HG03558 (cell line): ENCODE data around the gene NF1.
"Not testable (repeated sequence)": the region's sequence is repeated elsewhere in the genome, so short reads cannot be mapped to it uniquely, and the experiment has no call there.

Experiments
- ATAC-seq: cut with Tn5 transposase; IDR thresholded peaks from one replicate; pipeline ENCODE4 v1.9.1; 2021; ENCODE audit warnings: moderate number of reproducible peaks; ENCODE audit not compliant: unreplicated experiment; ENCODE audit errors: extremely low read depth

The NF1 gene

DNA sequence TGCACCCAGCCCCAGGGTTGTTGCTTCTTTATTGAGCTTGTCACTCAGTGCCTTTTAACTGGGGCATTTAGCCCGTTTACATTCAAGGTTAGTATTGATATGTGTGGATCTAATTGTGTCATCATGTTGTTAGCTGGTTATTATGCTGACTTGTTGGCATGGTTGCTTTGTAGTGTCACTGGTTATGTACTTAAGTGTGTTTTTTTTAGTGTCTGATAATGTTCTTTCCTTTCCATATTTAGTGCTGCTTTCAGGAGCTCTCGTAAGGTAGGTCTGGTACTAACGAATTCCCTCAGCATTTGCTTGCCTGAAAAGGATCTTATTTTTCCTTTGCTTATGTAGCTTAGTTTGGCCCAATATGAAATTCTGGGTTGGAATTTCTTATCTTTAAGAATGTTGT lies 33.5 kb downstream of the NF1 start:
- no peak for ATAC-seq

DNA sequence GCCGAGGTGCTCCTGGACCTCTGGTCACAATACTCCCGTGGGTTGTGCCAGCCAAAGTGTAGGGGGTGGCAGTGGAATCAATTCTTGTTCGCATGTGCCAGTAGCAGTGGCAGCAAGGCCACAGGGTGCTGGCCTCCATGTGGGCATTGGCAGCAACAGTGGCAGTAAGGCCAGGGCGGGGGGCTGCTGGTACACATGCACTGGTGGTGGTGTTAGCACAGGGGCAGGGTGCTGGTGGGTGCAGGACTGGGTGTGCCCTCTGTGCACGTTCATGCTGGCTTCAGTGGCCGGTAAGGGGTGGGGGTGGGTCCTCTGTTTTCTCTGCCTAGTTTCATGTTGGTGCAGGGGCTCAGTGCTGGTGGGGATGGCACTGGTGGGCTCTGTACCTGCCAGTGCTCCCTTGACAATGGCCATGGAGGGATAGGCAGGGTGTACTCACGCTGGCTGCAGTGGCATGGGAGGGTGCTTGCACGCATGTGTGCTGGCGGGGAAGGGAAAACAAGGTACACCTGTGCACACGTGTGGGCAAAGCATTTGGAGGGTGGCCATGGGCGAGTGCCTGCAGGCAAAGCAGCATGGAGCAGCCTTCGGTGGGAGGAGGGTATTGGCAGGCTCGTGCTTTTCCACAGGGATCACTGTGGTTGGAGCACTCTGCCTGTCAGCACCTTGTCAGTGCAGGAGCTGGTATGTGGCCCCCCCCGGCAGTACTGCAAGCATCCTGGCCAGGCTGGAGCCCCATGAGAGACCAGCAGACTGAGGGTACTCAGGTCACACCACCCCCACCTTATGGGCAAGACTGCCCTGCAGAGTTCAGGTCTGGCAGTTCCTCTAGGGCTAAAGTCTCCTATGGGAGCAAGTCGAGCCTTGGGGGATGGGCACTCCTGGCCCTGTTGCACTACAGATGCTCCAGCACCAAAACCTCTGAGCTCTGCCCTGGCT lies 35.8 kb downstream of the NF1 start:
- no peak for ATAC-seq

DNA sequence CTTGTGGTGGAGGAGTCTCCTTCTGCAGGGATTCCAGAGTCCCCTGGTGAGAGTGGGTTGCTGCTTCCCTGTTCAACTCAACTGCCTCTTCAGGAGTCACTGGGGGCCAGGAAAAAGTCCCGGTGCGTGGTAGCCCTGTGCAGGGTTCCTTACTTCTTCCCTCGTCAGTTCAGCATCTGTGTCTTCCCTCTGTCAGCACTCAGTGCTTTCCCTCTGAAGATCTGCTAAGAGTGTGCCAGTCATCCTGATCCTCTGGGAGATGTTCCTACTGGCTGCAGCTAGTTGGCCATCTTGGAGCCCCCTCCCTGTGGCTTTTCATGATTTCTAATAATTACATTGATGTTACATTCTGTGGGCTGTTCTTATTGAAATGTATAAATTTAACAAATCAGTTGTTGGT lies 36.5 kb downstream of the NF1 start:
- no peak for ATAC-seq

GRCh38 chr17:31132977-31133376 lies 38.2 kb downstream of the NF1 start:
- ATAC-seq = no peak

DNA sequence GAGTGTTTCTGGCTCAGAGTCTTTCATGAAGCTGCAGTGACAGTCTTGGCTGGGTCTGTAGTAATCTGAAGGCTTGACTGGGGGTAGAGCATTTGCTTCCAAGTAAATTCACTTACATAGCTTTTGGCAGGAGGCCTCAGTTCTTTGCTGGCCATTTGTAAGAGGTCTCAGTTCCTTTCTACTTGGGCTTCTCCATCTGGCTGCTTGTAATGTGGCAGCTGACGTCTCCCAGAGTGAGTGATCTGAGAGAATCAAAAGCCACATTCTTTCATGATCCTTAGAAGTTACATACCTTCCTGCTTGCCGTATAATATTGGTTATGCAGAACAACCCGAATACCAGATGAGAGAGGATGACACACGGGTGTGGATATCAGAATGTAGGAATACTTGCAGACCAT lies 39.8 kb downstream of the NF1 start:
- ATAC-seq = no peak

DNA sequence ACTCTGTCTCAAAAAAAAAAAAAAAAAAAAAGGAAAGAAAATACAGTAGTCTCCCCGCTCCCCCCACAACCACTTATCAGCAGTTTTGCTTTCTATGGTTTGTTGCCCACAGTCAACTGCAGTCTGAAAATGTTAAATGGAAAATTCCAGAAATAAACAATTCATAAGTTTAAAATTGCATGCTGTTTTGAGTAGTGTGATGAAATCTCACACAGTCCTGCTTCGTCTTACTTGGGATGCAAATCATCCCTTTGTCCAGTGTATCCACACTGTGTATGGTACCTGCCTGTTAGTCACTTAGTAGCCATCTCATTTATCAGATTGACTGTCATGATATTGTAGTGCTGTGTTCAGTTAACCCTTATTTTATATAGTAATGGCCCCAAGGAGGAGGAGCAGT lies 41.5 kb downstream of the NF1 start:
- no peak for ATAC-seq

DNA sequence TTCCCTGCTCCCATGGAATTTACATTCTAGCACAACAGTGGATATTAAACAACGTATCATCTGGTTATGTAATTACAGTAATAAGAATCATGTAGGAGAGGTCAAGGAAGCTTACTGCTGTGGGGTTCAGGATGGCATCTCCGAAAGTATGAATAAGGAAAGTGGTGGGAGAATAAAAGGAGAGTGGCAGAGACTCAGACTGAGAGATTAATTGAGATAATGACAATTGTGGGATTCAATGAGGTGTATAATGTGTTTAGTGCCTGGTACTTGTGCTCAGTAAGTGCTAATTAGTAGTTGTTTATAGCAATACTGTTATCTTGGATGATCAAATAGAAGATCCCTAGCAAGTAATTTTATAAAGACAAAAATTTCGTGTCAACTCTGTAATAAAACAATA lies 45.3 kb downstream of the NF1 start:
- ATAC-seq = no peak

DNA sequence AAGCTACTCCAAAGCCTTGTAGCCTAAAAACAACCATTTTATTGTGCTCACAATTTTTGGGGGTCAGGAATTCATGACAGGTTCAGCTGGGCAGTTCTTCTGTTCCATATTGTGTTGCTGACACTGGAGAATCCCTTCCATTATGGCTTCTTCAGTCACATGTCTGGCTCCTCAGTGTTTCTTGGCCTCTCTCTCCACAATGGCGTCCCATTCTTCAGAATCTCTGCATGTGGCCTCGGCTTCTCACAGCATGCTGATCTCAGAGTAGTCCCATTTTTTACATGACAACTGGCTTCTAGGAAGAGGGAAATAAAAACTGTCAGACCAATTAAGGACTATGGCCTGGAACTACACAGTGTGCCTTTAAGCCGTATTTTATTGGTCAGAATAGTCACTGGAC lies 49.7 kb downstream of the NF1 start:
- no peak for ATAC-seq

- ATAC-seq = no peak
Observed at GRCh38 chr17:31144836-31145235, 50.1 kb downstream of the NF1 start.

- no peak for ATAC-seq
Observed at GRCh38 chr17:31147507-31148202, 52.9 kb downstream of the NF1 start.

DNA sequence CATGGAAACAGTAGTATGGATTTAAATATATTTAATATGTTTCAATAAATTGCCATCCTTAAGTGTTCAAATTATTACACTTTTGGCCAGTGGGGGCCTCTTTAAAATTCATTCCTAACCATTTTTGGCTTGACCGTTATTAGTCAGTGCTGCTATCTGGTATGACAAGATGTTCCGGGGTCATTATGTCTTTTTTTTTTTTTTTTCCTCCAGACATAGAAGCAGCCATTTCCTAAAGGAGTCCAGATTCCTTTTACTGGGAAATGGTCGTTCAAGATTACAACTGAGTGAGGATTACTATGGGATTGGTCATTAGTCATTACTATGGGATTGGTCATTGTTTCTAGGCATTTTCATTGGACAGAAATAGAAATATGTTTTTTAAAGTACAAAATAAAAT lies 53.4 kb downstream of the NF1 start:
- no peak for ATAC-seq

- no peak for ATAC-seq
Observed at GRCh38 chr17:31152271-31152670, 57.5 kb downstream of the NF1 start.

GRCh38 chr17:31155208-31155810 lies 60.5 kb downstream of the NF1 start:
- ATAC-seq = no peak

DNA sequence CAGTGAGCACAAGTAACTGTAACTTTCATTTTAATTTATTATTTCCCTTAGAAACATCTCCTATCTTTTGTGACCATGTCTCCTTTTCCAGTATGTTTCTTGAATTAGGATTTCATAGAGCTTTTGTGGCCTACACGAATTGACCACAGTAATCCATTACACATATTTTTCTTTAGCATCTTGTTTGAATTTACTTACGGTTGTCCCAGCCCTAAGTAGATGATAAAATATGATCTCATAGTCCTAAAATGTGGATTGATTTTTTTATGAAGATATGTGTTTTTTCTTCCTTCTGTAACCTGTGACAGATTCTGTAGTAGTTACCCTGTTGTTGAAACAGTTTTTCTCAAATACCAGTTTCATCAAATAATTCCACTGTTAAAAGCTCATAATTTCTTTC lies 61.5 kb downstream of the NF1 start:
- no peak for ATAC-seq

DNA sequence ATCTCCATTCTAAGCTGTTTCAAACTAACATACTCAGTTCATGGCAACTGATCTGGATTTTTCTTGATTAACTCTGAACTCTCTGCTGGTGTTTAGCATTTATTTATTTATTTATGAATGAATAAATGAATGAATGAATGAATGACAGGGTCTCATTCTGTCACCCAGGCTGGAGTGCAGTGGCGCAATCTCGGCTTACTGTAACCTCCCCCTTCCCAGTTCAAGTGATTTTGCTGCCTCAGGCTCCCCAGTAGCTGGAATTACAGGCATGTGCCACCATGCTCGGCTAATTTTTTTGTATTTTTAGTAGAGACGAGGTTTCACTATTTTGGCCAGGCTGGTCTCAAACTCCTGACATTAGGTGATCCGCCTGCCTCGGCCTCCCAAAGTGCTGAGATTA lies 62.1 kb downstream of the NF1 start:
- ATAC-seq = not testable (repeated sequence)

DNA sequence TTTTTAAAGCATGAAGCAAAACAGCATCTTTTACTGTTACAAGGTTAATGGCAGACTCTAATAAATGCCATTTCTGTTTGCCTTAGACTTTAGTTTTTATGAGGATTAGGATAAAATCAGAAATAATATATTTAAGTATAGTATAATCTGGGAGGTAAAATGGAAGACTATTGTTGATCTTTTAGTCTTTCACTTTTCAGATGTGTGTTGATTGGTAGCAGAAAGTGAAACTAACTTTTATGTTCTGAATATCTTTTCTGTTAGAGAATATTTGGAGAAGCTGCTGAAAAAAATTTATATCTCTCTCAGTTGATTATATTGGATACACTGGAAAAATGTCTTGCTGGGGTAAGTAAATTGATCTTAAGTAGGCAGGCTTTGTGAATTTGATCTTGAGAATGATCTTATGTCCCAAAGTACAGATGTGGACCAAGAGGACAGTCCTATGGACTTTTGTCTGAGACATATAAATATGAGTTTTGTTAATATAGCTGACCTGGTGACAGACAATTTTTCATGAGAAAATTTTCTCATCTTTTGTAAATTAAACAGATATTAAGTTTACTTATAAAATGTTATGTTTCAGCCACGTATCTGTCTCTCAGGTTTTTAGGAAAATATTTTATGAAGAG lies 64.1 kb downstream of the NF1 start:
- no peak for ATAC-seq

GRCh38 chr17:31163091-31163781 lies 68.5 kb downstream of the NF1 start:
- ATAC-seq = no peak

GRCh38 chr17:31167111-31167510 lies 72.3 kb downstream of the NF1 start:
- ATAC-seq = no peak

DNA sequence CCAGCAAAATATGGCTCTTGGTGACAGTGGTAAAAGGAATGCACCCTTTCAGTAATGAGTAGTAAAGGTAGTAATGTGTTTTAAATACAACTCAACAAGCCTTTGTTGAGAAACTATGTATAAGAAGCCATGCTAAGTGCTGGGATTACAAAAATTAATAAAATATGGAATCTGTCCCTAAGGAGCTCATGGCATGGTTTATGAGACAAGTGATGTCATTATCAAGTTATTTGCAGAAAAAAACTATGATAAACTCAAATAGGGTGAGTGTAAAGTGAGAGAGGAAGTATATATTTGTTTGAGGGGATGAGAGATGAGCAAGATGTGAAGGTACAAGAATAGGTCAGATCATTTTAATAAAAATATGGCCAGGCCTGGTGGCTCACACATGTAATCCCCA lies 76.9 kb downstream of the NF1 start:
- ATAC-seq = no peak

DNA sequence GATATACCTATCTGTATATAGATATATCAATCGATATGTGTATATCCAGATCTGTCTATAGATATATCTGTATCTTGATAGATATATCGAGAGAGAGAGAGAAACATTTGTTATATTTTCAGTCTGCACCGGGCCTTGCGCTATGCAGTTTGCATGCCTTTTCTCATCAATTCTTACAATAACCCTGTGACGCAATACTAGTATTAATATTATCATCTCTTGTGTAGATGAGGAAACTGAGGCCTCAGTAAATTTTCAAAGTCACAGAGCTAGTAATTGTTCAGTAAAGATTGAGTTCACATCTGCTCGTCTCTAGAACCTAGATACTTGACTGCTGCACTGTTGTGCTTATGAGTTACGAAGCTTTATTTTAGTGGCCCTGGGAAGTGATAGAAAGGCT lies 77.6 kb downstream of the NF1 start:
- ATAC-seq = no peak
